Globus pallidus (tissue), 1 donor: ENCODE data around the gene PRSS27.
"Not testable (repeated sequence)": the region's sequence is repeated elsewhere in the genome, so short reads cannot be mapped to it uniquely, and the experiment has no call there.

ENCODE experiments used
- DNase-seq: peaks from one replicate; pipeline ENCODE4 v3.0.0-alpha.2; 2015; ENCODE audit warnings: low spot score

PRSS27 gene

GRCh38 chr16:2724088-2724676 is 4.2 kb upstream of the PRSS27 start:
- no peak for DNase-seq

DNA sequence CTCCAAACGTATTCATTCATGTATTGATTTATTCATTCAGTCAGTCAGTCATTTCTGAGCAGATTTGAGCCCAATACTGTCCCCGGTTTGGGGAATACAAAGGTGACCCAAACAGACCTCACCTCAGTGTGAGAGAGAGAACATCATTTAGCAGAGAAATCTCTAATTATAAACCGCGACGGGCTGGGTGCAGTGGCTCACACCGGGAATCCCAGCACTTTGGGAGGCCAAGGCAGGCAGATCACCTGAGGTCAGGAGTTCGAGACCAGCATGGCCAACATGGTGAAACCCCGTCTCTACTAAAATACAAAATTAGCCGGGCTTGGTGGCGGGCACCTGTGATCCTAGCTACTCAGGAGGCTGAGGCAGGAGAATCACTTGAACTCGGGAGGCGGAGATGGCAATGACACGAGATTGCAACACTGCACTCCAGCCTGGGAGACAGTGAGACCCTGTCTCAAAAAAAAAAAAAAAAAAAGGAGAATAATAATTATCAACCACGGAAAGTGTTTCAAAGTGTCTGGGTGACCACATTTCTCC is 1.7 kb upstream of the PRSS27 start:
- DNase-seq, result not testable (repeated sequence)

GRCh38 chr16:2720719-2721633 is 952 bp upstream of the PRSS27 start:
- peak; percentile 54 for DNase-seq

GRCh38 chr16:2719328-2720063 is 528 bp downstream of the PRSS27 start:
- DNase-seq, result no peak

DNA sequence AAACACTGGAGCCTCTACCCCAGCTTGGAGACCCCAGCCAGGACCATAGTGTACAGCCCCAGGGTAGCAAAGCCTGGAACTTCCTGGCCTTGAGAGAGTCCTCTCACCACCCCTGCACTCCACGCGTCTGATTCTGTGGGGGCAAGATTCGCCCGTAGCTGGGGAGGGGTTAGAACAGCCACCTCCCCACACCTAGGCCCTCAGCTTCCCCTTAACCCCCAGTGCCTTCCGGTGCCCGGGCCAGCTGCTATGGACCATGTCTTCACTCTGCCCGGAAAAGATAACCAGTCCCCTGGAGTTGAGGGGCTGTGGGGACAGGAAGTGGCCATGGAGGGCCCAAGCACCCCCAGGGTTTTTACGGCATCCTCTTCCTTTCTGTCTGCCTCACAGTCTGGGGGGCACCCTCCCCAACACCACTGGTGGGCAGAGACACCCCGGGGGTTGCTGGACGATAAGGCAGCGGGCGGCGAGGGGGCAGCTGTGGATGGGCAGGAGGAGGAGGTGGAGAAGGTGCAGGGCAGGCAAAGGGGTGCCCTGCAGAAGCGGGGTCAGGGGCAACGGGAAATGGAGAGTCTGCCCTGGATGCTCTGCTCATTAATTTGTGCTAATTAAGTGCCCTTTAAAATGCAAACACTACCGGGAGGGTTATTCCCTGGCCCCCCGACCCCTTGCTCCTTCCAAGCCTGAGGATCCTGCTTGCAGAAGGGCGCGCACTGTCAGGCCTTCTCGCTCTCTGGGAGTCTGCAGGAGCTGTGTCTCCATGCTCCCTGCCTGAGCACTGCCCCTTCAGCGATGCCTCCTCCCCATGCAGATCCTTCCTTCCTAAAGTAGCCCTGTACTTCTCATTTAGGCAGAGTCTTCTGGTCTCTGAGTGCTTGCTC is 2.4 kb downstream of the PRSS27 start:
- no peak for DNase-seq

DNA sequence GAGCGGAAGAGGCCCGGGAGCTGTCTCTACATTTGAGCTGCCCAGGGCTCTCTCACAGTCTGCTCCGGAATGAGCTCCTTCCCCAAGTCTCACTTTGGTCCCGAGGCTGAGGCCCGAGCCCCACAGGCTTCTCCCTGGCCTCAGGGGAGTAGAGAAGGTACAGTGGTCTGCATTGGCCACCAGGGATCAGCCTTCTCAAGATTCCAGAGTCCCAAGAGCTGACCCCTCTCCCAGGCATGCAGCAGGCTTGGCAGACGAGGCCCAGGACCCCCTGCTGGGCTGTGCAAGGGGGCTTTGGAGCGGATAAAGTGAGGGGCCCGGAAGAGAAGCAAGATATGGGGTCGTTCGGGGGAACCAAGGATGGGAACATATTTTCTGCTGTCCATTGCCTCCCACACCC is 3.1 kb downstream of the PRSS27 start:
- DNase-seq, result no peak

DNA sequence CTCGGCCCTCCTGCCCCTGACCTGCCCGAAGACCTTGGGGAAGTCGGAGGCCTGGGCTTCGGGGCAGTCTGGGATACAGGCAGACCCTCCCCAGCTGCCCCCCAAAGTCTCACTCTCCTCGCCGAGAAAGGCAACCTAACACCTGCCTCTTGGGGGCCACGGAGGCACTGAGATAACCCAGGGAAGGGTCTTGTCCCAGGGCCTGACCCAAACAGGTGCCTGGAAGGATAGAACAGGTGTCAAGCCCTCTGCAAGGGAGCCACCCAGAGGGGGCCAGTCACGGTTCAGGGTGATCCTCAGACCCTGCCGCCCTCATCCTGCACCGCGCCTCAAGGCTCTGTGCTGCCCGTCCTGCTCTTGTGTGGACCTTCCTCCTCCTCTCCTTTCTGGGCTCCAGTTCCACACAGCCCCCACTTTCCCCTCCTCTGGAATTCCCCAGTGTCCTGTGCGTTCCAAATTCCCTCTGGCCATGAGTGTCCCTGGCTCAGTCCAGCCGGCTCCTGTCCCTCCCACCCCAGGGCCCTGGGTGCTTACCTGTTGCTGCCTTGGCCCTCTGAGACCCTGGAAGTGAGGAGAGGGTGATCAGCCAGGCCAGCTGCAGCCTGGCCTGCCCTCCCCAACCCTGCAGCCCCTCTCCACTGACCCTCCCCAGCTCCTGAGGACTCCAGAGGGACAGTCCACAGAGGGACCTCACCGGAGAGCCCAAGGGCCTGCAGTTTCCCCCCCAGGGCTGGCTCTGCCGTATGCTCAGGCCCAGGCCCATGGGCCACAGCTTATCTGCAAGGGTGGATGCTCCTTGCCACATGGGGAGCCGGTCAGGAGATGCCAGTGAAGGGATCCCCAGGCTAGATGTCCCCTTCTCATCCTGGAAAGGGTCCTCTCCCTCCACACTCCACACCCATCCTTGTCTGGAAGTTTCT is 3.8 kb downstream of the PRSS27 start:
- no peak for DNase-seq

DNA sequence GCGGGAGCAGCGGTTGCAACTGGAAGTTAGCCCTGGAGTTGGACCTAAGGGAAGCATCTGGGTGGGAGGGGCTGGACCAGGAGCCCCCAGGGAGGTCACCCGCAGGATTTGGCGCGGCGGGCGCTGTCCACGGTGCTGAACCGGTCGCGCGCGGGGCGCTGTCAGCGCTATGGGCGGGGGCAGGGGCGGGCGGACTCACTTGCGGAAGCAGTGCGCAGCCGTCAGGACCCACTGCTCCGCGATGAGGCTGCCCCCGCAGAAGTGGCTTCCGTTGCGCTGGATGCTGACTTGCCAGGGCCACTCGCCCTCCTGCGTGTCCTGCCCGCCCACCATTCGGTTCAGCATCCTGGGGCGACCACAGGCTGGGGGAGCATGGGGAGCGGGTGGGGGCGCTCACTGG is 4.5 kb downstream of the PRSS27 start:
- no peak for DNase-seq

DNA sequence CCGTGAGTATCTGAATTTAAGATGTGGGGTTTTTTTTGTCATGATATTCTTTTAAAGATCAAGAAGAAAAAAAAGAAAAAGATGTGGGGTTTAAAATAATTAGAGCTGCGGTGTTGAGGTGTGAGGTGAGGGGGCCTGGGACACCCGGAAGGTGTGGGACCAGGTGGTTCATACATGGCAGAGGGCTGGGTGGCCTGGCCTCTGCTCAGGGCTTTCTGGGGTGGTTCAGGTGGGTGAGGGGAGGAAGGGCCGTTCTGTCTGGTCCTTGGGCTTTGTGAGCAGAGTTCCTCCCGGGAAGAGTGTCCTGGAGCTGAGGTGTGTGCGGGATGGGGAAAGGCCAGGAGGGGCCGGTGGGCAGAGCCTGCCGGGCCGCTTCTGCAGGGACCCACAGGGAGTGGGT is 5.0 kb downstream of the PRSS27 start:
- DNase-seq, result no peak

GRCh38 chr16:2713985-2714774 is 5.8 kb downstream of the PRSS27 start:
- DNase-seq, result no peak

DNA sequence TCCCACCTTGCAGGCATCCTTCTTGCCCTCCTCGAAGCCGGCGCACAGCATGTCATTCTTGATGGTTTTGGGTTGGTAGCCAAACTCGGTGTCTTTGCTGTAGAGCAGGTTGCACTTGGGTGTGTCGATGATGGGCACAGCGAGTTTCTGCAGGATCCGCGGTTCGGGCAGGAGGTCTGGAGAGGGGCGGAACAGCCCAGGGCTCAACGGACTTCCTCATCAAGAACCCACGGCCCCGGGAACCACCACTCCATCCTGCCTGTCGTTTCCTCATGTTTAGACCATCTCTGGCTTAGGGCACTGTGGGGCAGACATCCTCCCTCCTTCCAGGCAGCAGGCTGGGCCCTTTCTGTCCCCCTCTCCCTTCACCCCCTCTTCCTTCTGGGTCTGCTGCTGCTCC is 6.5 kb downstream of the PRSS27 start:
- DNase-seq, result no peak

- no peak for DNase-seq
Observed at GRCh38 chr16:2712546-2712945, 7.5 kb downstream of the PRSS27 start.

GRCh38 chr16:2712063-2712441 is 8.0 kb downstream of the PRSS27 start:
- no peak for DNase-seq

- DNase-seq, result no peak
Observed at GRCh38 chr16:2711370-2712062, 8.5 kb downstream of the PRSS27 start.

- no peak for DNase-seq
Observed at GRCh38 chr16:2710711-2711231, 9.3 kb downstream of the PRSS27 start.

DNA sequence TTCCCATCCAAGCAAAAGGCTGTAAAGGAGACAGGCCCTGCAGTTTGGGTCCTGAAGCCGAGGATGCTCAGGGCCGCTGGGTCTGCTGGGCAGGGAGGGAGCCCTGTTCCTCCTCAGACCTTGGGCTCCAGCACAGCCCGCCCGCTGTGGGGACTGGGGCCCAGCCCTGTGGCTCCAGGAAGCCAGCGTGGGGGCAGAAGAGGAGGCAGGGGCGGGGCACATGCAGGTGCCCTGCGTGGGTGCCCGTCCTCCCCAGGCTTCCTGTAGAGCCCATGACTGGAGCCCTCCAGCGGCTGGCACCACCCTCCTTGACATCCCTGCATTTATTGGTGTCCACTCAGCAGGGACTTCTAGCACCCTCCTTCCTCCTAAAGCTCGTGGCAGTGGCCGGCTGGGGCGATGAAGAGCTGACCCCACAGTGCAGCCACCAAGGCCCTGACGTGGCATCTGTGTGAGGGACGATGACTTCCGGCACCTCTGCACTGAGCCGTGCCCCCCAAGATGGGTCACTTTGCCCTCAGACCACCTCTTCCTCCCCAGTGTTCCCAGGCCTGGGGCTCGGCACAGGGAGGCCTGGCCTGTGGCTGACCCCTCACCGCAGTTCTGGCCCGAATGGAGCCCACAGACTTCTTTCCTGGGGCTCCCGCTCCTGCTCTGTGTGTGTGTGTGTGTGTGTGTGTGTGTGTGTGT is 9.9 kb downstream of the PRSS27 start:
- no peak for DNase-seq

DNA sequence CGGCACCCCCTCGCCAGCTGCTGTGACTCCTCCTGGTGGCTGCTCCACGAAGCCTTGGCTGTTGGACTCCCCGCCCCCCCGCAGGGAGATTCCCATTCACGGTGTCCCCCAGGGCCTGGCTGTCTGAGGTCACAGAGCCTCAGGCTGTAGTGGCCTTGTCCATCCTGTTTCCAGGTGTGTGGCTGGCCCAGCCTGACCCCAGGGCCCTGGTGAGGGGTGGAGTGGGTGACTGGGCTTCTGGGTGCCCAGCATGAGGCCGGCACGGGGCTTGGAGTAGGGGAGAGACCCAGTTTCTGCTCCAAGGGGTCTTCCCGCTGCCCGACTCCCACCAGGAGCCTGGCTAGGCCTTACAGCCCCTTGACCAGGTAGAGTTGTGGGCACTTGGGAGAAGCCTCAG is 10.4 kb downstream of the PRSS27 start:
- DNase-seq, result no peak

DNA sequence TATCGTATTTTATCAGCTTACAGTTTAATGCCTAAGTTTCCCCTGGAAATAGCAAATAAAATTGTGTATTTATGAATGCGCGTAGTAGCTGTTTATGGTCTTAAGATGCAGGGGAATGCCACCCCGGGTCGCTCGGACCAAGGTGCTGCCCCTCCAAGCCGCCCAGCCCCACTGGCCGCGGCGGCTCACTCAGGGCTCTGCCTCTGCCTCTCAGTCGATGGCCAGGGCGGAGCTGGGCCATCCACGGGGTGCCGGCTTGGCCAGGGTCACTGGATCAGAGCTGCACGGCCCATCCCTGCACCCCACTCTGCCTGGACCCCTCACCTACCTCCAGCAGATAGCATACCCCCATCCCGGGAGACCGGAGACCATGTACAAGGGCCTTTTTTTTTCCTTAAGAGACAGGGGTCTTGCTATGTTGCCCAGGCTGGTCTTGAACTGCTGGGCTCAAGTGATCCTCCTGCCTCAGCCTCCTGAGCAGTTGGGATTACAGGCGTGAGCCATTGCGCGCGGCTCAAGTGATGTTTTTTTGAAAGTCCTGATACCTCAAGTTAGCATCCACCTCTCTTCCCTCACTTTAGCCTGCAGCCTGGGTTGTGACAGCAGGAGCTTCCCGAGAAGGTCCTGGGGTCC is 11.0 kb downstream of the PRSS27 start:
- DNase-seq, result no peak
